Ectodermal cell (in vitro differentiated cells): ENCODE data around the gene ZSCAN21.

Experiments
- H3K27ac ChIP-seq: 2 replicates; pipeline ENCODE4 v1.7.0; 2013; ENCODE audit warnings: mild to moderate bottlenecking, low read depth, low read length; ENCODE audit not compliant: insufficient read depth, poor library complexity, severe bottlenecking
- H3K27me3 ChIP-seq: 2 replicates; pipeline ENCODE4 v1.7.0; 2013; ENCODE audit warnings: mild to moderate bottlenecking, low read length; ENCODE audit not compliant: insufficient read depth, control insufficient read depth, poor library complexity, severe bottlenecking
- H3K36me3 ChIP-seq: one replicate; pipeline ENCODE4 v1.7.0; 2013; ENCODE audit warnings: low read length; ENCODE audit not compliant: control insufficient read depth, insufficient read depth
- H3K4me1 ChIP-seq: one replicate; pipeline ENCODE4 v1.7.0; 2013; ENCODE audit warnings: low read length; ENCODE audit not compliant: control insufficient read depth, insufficient read depth
- H3K4me3 ChIP-seq: 2 replicates; pipeline ENCODE4 v1.7.0; 2013; ENCODE audit warnings: low read depth, low read length, control low read depth; ENCODE audit not compliant: insufficient read depth
- H3K9me3 ChIP-seq: 2 replicates; pipeline ENCODE4 v1.7.0; 2013; ENCODE audit warnings: mild to moderate bottlenecking, low read length, moderate library complexity; ENCODE audit not compliant: control insufficient read depth
- WGBS, 2 experiments: methylation state at CpG; one replicate each; pipeline ENCODE4 v1.1.7; 2013; ENCODE audit warnings: missing lambda C conversion rate in 2 of 2; 5-methylcytosine and 5-hydroxymethylcytosine counted together

ZSCAN21 gene

DNA sequence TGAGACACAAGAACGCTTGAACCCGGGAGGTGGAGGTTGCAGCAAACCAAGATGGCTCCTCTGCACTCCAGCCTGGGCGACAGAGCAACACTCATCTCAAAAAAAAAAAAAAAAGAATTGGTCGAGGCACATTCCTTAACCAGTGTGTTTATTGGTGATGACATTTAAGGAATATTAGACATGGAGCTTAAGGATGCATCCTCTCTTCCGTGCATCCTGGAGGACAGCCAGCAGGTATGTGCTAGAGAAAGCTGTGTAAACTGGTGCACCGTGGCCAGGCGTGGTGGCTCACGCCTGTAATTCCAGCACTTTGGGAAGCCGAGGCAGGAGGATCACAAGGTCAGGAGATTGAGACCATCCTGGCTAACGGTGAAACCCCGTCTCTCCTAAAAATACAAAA is 22.4 kb upstream of the ZSCAN21 start:
- 94 to 96% methylated on average over 11 of the region's 11 CpGs for WGBS, 2 experiments
- Histone ChIP-seq H3K9me3 (no peaks in the 10 kb centered on the region), H3K27me3 (no peaks in the 10 kb centered on the region), H3K4me1 (no peaks in the 10 kb centered on the region), H3K4me3 (no peak overlapping the region), H3K36me3 (peaks cover 50% of the 10 kb centered on the region), H3K27ac (no peak overlapping the region)

DNA sequence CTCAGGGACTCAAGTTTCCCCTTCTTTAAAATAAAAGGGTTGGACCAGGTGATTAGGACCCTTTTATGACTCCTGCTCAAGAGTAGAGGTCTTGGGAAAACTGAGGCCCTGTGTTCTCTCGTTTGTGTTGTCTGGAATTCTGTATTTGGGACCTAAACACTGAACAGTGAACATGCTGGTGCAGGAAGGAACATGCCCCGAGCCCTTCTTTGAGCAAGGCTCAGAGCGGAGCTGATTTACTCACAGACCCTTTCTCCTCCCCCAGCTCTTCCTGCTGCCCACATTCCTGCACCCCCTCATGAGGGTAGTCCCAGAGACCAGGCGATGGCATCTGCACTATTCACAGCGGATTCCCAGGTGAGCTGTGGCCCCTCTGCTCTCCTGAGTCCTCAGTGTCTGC is 20.0 kb upstream of the ZSCAN21 start:
- Histone ChIP-seq H3K9me3 (no peaks in the 10 kb centered on the region), H3K4me3 (no peak overlapping the region), H3K27ac (no peak overlapping the region), H3K27me3 (no peaks in the 10 kb centered on the region), H3K36me3 (peaks cover 44% of the 10 kb centered on the region), H3K4me1 (no peaks in the 10 kb centered on the region)
- 87 to 95% methylated on average over 5 of the region's 5 CpGs for WGBS, 2 experiments

DNA sequence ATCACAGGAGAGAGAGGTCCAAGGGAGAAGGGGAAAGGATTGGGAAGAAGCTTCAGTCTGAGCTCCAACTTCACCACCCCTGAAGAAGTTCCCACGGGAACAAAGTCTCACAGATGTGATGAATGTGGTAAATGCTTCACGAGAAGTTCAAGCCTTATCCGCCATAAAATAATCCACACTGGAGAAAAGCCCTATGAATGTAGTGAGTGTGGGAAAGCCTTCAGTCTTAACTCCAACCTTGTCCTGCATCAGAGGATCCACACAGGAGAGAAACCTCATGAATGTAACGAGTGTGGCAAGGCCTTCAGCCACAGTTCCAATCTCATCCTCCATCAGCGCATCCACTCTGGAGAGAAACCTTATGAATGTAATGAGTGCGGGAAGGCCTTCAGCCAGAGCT is 16.0 kb upstream of the ZSCAN21 start:
- no peak overlapping the region for H3K4me3 ChIP-seq
- no peaks in the 10 kb centered on the region for H3K4me1 ChIP-seq
- WGBS, 2 experiments = 98% methylated on average over 6 of the region's 6 CpGs
- H3K36me3 ChIP-seq = peaks cover 52% of the 10 kb centered on the region
- no peaks in the 10 kb centered on the region for H3K27me3 ChIP-seq
- H3K9me3 ChIP-seq = no peaks in the 10 kb centered on the region
- H3K27ac ChIP-seq = no peak overlapping the region

DNA sequence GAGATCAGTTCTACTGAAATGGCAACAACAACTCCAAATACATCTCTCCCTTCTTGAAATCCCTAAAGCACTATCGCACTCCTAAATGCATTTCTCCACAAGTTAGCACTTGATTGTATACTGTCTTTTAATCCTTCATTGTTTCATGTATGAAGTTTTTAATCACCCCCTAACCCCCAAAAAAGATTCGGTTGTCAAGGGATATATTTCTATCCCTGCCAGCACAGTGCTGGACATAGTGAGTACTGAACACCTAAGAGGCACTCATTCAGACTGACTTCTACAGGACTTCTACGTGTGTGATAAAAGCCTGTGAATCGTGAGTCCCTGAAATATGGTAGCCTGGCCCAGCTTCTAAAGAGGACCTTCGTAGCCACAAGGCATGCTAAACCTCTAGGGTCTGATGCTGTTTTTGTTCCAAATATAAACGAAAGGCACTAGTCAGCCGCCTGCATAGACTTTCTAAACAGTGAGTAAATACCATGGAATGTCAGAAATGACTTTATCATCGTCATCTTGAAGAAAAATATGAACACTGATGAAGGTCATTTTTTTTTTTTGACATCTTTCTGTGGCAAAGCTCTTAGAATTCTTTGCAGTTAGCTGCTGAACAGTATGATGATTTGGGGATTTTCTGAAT is 14.6 kb upstream of the ZSCAN21 start:
- peaks cover 43% of the 10 kb centered on the region for H3K36me3 ChIP-seq
- H3K4me3 ChIP-seq = no peak overlapping the region
- H3K27me3 ChIP-seq = no peaks in the 10 kb centered on the region
- 96 to 97% methylated on average over 8 of the region's 8 CpGs for WGBS, 2 experiments
- no peak overlapping the region for H3K27ac ChIP-seq
- no peaks in the 10 kb centered on the region for H3K9me3 ChIP-seq
- no peaks in the 10 kb centered on the region for H3K4me1 ChIP-seq

DNA sequence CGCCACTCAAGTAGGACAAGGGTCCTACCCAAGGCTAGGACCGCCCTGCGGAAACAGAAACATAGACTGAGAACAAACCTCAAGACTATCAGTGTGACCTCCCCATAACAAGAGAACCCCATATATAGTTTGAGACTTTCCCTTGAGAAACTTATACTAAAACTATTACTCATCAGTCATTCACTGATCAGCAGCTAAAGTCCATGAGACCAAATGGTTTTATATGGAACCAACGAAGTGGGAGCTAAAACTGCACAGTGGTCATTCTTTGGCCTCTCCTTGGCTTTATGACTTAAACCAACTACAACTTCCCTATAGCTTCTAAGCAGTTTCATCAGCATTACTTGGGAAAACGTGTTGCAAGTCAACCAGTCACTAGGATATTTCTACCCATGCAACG is 13.7 kb upstream of the ZSCAN21 start:
- Histone ChIP-seq H3K36me3 (peaks cover 37% of the 10 kb centered on the region), H3K27ac (no peak overlapping the region), H3K9me3 (no peaks in the 10 kb centered on the region), H3K27me3 (no peaks in the 10 kb centered on the region), H3K4me1 (no peaks in the 10 kb centered on the region), H3K4me3 (no peak overlapping the region)
- WGBS, 2 experiments = 74 to 76% methylated on average over 5 to 6 of the region's 6 CpGs

DNA sequence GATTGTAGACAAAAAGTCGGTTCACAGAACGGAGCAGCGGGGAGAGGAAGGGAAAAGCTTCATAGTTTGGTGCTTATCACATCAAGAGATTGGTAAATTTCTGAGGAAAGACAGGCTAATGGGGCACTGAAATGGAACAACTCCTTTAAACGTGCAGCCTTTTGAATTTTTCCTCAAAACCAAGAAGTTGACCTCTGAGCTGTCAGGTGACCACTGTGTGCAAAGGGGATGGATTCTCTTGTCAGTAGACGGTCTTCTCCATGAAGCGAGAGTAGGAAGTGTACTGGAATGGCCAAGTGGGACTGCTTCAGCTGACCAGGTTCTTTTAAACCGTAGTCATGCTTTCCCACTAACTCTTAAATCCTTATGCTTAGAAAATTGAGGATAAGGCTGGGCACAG is 11.2 kb upstream of the ZSCAN21 start:
- H3K4me3 ChIP-seq = no peak overlapping the region
- no peak overlapping the region for H3K27ac ChIP-seq
- peaks cover 27% of the 10 kb centered on the region for H3K36me3 ChIP-seq
- no peaks in the 10 kb centered on the region for H3K9me3 ChIP-seq
- H3K27me3 ChIP-seq = no peaks in the 10 kb centered on the region
- H3K4me1 ChIP-seq = no peaks in the 10 kb centered on the region
- 97 to 98% methylated on average over 7 of the region's 7 CpGs for WGBS, 2 experiments

DNA sequence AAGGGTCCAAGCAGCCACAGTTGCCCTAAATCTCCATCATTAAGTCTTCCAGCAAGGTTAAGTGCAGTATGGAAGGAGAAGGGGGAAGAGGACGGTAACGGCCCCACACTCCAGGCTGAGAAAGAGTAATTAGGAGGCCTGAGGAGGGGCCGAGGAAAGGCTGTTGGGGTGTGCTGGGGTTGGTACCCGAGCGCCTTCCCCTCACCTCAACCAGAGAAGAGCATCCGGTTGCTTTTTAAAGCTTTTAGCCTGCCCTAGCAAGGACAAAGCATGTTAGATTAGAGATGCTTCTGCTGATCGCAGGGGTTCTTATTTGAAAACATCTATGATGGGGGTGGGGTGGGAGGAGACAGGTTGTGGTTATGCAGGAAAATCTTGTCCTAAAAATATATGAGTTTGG is 9.0 kb upstream of the ZSCAN21 start:
- Histone ChIP-seq H3K4me1 (no peaks in the 10 kb centered on the region), H3K36me3 (peaks cover 5% of the 10 kb centered on the region), H3K4me3 (no peak overlapping the region), H3K27ac (no peak overlapping the region), H3K27me3 (no peaks in the 10 kb centered on the region), H3K9me3 (no peaks in the 10 kb centered on the region)
- 95 to 96% methylated on average over 7 of the region's 7 CpGs for WGBS, 2 experiments

DNA sequence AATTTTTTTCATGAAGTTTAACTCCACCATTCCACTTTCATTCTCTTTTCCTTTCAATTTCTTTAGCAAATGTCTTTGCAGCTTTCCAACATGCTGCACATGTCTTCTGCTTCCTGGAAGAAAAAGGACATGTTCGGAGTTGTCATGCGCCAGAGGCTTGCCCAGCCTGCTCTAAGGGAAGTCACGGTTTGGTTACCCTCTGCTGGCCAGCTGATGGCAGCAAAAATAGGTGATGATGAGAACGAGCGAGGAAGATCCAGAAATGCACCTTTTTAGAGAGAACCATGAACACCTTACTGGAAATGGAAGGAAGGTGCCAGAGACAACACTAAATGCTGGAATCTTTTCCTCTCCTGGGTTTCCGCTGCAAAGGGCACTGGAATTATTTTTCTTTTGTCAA is 4.9 kb upstream of the ZSCAN21 start:
- no peak overlapping the region for H3K27ac ChIP-seq
- H3K4me1 ChIP-seq = no peaks in the 10 kb centered on the region
- H3K9me3 ChIP-seq = no peaks in the 10 kb centered on the region
- 78 to 84% methylated on average over 6 of the region's 6 CpGs for WGBS, 2 experiments
- no peak overlapping the region for H3K4me3 ChIP-seq
- no peaks in the 10 kb centered on the region for H3K27me3 ChIP-seq
- H3K36me3 ChIP-seq = no peaks in the 10 kb centered on the region

DNA sequence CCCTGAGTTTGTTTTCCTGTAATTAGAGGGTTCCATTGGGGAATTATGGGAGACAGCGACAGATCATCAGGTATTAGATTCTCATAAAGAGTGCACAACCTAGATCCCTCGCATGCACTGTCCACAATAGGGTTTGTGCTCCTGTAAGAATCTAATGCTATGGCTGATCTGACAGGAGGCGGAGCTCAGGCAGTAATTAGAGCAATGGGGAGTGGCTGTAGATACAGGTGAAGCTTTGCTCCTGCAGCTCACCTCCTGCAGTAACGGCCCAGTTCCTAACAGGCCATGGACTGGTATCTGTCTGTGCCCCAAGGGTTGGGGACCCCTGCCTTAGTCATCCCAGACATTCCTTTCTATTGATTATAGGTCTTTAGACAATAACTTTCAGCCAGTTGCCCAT is 894 bp upstream of the ZSCAN21 start:
- Histone ChIP-seq H3K27me3 (no peaks in the 10 kb centered on the region), H3K4me1 (no peaks in the 10 kb centered on the region), H3K36me3 (no peaks in the 10 kb centered on the region), H3K27ac (no peak overlapping the region), H3K4me3 (no peak overlapping the region), H3K9me3 (no peaks in the 10 kb centered on the region)
- WGBS, 2 experiments = 93 to 96% methylated on average over 4 of the region's 4 CpGs

DNA sequence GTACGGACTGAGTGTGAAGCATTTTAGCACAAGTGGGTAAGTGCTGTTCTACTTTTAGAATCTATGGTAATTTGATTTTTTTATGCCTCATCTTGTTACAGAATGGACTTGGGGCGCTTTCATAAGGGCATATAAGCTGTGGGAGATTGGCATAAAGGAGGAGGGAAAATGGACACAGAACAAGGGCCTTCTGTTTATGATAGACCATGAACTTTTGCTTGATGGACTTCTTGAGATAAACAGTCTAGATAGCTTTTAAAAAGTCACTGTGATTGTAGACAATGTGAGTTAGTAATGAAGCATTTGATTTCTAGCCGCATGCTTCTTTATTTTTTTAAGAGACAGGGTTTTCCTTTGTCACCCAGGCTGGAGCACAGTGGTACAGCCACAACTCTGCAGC is 2.0 kb downstream of the ZSCAN21 start:
- H3K4me3 ChIP-seq = no peak overlapping the region
- no peaks in the 10 kb centered on the region for H3K27me3 ChIP-seq
- H3K27ac ChIP-seq = no peak overlapping the region
- H3K36me3 ChIP-seq = peaks cover under 1% of the 10 kb centered on the region
- no peaks in the 10 kb centered on the region for H3K4me1 ChIP-seq
- 94 to 96% methylated on average over 3 of the region's 3 CpGs for WGBS, 2 experiments
- no peaks in the 10 kb centered on the region for H3K9me3 ChIP-seq

DNA sequence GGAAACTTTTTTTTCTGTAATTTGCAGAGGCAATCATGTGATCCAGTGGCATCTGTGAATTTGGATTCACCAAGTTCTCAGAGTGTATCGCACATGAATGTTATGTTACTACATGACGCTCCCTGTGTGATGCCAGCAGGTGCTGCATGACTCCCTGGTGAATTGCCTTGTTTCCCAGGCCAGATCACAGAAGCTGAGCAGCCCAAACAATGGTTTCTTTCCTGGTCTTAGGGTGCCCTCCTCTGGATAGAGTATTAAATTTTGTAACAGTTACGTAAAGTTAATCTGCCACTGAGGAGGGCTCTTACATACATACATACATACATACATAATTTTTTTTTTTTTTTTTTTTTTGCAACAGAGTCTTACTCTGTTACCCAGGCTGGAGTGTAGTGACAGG is 3.6 kb downstream of the ZSCAN21 start:
- Histone ChIP-seq H3K9me3 (no peaks in the 10 kb centered on the region), H3K27me3 (no peaks in the 10 kb centered on the region), H3K36me3 (peaks cover 14% of the 10 kb centered on the region), H3K4me1 (no peaks in the 10 kb centered on the region), H3K4me3 (no peak overlapping the region), H3K27ac (no peak overlapping the region)
- WGBS, 2 experiments = 91 to 94% methylated on average over 2 to 3 of the region's 3 CpGs
